Osteocyte (in vitro differentiated cells): Measurements from ENCODE around the gene FBXO42. TPM values are rescaled to one million over a fixed set of nuclear protein-coding genes. Genes with fewer than 3 reads are reported as not detected.
A peak's percentile ranks its signal among the peaks of the same experiment; 100 is the strongest.

Source experiments
- DNase-seq: peaks from one replicate; pipeline ENCODE4 v3.0.0; 2021; ENCODE audit warnings: mixed read lengths; ENCODE audit not compliant: unreplicated experiment; ENCODE audit errors: extremely low spot score
- H3K27ac Mint-ChIP-seq: one replicate; pipeline ENCODE4 v1.8.0; 2021; ENCODE audit warnings: mild to moderate bottlenecking, mixed read lengths; ENCODE audit not compliant: unreplicated experiment
- H3K27me3 Mint-ChIP-seq: one replicate; pipeline ENCODE4 v1.8.0; 2021; ENCODE audit warnings: mixed read lengths; ENCODE audit not compliant: unreplicated experiment
- H3K36me3 Mint-ChIP-seq: one replicate; pipeline ENCODE4 v1.8.0; 2021; ENCODE audit warnings: mixed read lengths; ENCODE audit not compliant: unreplicated experiment
- H3K4me1 Mint-ChIP-seq: one replicate; pipeline ENCODE4 v1.8.0; 2021; ENCODE audit warnings: mixed read lengths; ENCODE audit not compliant: unreplicated experiment
- H3K4me3 Mint-ChIP-seq: one replicate; pipeline ENCODE4 v1.8.0; 2021; ENCODE audit warnings: mild to moderate bottlenecking, moderate library complexity, mixed read lengths; ENCODE audit not compliant: unreplicated experiment
- H3K9me3 Mint-ChIP-seq: one replicate; pipeline ENCODE4 v1.8.0; 2021; ENCODE audit warnings: mixed read lengths; ENCODE audit not compliant: unreplicated experiment
- total RNA-seq: library from RNA; stranded (reverse); gene quantifications from 2 replicates; pipeline ENCODE4 v1.2.1, GENCODE V29; 2021
- TF ChIP-seq, protein P1 (sequence below): fragments of 200-600 bp; sonication (generic); IDR thresholded peaks from 2 replicates; pipeline ENCODE4 v1.5.0; 2021; ENCODE audit warnings: antibody characterized with exemption, mild to moderate bottlenecking, moderate library complexity

FBXO42 gene
- total RNA-seq, 1 donor from 2014 or later = 22.2 TPM

DNA sequence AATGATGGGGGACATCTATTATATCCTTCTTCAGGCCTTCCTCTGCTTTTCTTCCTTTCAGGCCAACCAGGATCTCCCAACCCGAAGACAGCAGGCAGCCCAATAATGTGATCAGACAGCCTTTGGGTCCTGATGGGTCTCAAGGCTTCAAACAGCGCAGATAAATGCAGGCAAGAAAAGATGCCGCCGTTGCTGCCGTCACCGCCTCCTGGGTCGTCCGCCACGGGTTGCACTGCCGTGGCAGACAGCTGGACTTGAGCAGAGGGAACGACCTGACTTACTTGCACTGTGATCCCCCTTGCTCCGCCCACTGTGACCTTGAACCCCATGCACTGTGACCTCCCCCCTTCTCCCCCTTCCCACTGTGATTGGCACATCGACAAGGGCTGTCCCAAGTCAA lies 42.7 kb upstream of the FBXO42 start:
- Mint-ChIP-seq H3K4me3 (no peak overlapping the region), H3K4me1 (peaks cover 29% of the 10 kb centered on the region), H3K36me3 (peaks cover 10% of the 10 kb centered on the region), H3K27ac (no peak overlapping the region), H3K27me3 (no peaks in the 10 kb centered on the region), H3K9me3 (no peaks in the 10 kb centered on the region)
- DNase-seq = no peak
- TF ChIP-seq, protein P1, sequence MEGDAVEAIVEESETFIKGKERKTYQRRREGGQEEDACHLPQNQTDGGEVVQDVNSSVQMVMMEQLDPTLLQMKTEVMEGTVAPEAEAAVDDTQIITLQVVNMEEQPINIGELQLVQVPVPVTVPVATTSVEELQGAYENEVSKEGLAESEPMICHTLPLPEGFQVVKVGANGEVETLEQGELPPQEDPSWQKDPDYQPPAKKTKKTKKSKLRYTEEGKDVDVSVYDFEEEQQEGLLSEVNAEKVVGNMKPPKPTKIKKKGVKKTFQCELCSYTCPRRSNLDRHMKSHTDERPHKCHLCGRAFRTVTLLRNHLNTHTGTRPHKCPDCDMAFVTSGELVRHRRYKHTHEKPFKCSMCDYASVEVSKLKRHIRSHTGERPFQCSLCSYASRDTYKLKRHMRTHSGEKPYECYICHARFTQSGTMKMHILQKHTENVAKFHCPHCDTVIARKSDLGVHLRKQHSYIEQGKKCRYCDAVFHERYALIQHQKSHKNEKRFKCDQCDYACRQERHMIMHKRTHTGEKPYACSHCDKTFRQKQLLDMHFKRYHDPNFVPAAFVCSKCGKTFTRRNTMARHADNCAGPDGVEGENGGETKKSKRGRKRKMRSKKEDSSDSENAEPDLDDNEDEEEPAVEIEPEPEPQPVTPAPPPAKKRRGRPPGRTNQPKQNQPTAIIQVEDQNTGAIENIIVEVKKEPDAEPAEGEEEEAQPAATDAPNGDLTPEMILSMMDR = no peak

DNA sequence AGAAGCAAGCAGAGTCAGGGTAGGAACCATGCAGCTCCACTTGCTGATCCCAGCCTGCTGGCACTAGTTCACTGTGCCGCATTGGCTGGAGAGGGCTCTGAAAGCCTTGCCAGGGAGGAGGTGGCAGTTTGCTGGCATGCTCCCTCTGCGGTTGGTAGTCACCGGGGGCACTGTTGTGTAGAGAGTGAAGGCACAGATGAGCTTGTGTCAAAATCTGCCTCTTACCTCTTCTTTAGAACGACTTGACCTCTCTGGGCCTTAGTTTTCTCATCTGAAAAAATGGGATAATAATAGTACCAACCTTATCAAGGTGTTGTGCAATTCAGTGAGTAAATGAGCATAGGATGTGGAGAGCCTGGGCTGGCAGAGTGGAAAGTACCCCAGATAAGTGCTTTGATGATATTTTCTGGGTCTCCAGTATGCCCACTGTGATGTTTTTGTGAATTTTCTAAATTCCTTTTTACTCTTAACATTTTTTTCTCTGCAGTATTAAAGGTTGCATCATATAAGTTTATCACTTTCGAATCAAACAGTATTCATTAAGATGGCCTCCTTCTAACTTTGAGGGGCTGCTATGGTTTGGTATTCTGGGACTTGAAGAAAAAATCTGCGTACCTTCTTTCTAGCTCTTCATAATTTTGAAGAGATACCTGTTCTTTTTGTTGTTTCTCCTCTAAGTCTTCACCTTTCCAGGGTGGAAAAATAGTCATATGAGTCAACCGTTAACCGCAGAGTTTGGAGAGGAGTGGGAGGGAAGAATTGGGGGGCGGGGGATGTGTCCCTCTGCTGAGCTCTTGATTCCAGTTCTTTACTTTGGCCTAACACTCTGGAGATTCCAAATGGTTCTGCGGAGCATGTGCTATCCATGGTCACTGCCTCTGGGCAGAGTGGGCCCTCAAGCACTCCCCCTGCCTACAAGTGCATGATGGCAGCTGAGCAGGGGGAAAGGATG lies 41.6 kb upstream of the FBXO42 start:
- Mint-ChIP-seq H3K9me3 (no peaks in the 10 kb centered on the region), H3K27me3 (no peaks in the 10 kb centered on the region), H3K27ac (peak overlapping the region; percentile 23), H3K36me3 (peaks cover 8% of the 10 kb centered on the region), H3K4me1 (peaks cover 29% of the 10 kb centered on the region), H3K4me3 (no peak overlapping the region)
- TF ChIP-seq, protein P1 = no peak
- DNase-seq = no peak

DNA sequence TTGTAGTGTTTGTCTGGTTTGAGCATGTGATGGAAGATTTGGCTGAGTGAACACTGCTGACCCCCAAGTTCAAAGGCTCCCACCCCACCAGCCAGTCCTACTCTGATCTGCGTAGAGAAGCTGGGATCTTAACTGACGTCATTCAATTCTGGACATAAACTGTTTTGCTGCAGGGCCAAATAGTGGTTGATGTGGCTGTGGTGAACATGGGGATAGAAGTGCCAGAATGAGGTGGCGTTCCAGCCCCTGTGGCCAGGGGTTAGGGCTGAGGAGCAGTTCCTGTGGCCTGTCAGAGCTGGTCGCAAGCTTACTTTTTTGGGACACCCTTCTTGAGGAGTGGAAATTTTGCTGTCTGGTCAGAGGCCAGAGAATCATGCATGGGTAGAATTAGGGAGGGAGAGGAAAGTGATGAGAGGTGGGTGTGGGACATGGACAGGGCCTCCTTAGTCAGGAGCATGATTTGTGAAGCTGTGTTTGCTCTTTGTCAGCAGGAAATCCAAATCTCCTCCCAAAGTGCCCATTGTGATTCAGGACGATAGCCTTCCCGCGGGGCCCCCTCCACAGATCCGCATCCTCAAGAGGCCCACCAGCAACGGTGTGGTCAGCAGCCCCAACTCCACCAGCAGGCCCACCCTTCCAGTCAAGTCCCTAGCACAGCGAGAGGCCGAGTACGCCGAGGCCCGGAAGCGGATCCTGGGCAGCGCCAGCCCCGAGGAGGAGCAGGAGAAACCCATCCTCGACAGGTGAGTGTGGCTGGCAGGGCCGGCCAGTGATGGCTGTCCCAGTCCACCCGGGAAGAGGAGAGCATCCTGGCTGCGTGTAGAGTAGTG lies 40.7 kb upstream of the FBXO42 start:
- H3K4me3 Mint-ChIP-seq = no peak overlapping the region
- no peaks in the 10 kb centered on the region for H3K27me3 Mint-ChIP-seq
- H3K4me1 Mint-ChIP-seq = peaks cover 31% of the 10 kb centered on the region
- TF ChIP-seq, protein P1 = no peak
- no peak for DNase-seq
- H3K9me3 Mint-ChIP-seq = no peaks in the 10 kb centered on the region
- peak overlapping the region; percentile 64 for H3K27ac Mint-ChIP-seq
- H3K36me3 Mint-ChIP-seq = peaks cover 6% of the 10 kb centered on the region

DNA sequence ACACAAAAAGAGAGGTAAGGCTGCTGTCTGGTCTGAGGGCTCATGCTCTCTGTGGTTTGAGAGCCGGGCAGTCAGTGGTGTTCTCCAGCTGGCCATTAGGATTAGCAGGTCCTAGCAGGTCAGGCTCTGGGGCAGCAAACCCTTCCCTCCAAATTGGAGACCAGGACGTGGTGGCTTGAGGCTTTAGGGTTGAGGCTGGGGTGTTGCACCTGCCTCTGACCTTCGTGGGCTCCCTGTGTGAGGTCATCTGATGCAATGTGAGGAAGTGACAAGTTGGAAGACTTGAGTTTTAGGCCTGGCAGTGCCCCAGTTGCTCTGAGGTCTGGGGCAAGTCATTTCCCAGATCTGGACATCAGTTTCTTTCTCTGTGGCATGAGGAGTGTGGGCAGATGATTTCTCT lies 39.1 kb upstream of the FBXO42 start:
- Mint-ChIP-seq H3K27ac (peak overlapping the region; percentile 64), H3K27me3 (no peaks in the 10 kb centered on the region), H3K4me1 (peaks cover 37% of the 10 kb centered on the region), H3K36me3 (peaks cover 8% of the 10 kb centered on the region), H3K4me3 (no peak overlapping the region), H3K9me3 (no peaks in the 10 kb centered on the region)
- DNase-seq = no peak
- TF ChIP-seq, protein P1 = no peak
